OCI-LY7 (cell line): Measurements from ENCODE around the gene USP31. TPM values are rescaled to one million over a fixed set of nuclear protein-coding genes. Genes with fewer than 3 reads are reported as not detected.

Experiments
- BruUV-seq: library from RNA; stranded (reverse); fragments of 400-500 nt; replicated peaks from 2 replicates; lab custom pipeline; 2021; lab: Mats Ljungman, UMichigan
- CTCF ChIA-PET: fragments of 300-600 bp; sonication (Branson Sonifier 250); formaldehyde crosslinking; loops from one replicate; lab custom pipeline; 2022; ENCODE audit warnings: antibody characterized with exemption; ENCODE audit not compliant: unreplicated experiment; lab: Charles Lee
- POLR2A ChIA-PET: fragments of 300-600 bp; sonication (Branson Sonifier 250); formaldehyde crosslinking; loops from one replicate; lab custom pipeline; 2022; ENCODE audit warnings: antibody characterized with exemption; lab: Charles Lee
- DNase-seq: peaks from one replicate; pipeline ENCODE4 v3.0.0-alpha.2; 2015; ENCODE audit warnings: low spot score
- H2AFZ ChIP-seq: fragments of 200-600 bp; sonication (generic), shearing (Covaris generic); 2 replicates; pipeline ENCODE4 v1.6.1; 2014; ENCODE audit warnings: mild to moderate bottlenecking, antibody characterized with exemption, low read length, moderate library complexity
- H3K27ac ChIP-seq: fragments of 200-600 bp; sonication (generic); 2 replicates; pipeline ENCODE4 v1.5.1; 2014; ENCODE audit warnings: mixed run types, low read depth, mild to moderate bottlenecking, moderate library complexity, low read length, inconsistent platforms; ENCODE audit not compliant: poor library complexity, severe bottlenecking
- H3K36me3 ChIP-seq: fragments of 200-600 bp; sonication (generic); 2 replicates; pipeline ENCODE4 v1.6.1; 2014; ENCODE audit warnings: mild to moderate bottlenecking, antibody characterized with exemption, low read length, moderate library complexity, mixed read lengths; ENCODE audit not compliant: insufficient read depth
- H3K4me1 ChIP-seq: fragments of 200-600 bp; sonication (generic); 2 replicates; pipeline ENCODE4 v1.5.1; 2014; ENCODE audit warnings: mild to moderate bottlenecking, low read length; ENCODE audit not compliant: insufficient read depth, poor library complexity, severe bottlenecking
- H3K4me2 ChIP-seq: fragments of 200-600 bp; sonication (generic); 2 replicates; pipeline ENCODE4 v1.6.1; 2014; ENCODE audit warnings: mild to moderate bottlenecking, low read length
- H3K4me3 ChIP-seq: fragments of 200-600 bp; sonication (generic); 2 replicates; pipeline ENCODE4 v1.5.1; 2014; ENCODE audit warnings: mild to moderate bottlenecking, low read depth, low read length; ENCODE audit not compliant: poor library complexity, severe bottlenecking
- H3K79me2 ChIP-seq: fragments of 200-600 bp; sonication (generic); 2 replicates; pipeline ENCODE4 v1.6.1; 2016; ENCODE audit warnings: low read depth, mild to moderate bottlenecking, low read length, moderate library complexity, mixed read lengths; ENCODE audit not compliant: insufficient read depth
- H3K9me2 ChIP-seq: fragments of 200-600 bp; sonication (generic); 2 replicates; pipeline ENCODE4 v1.6.1; 2016; ENCODE audit warnings: mild to moderate bottlenecking, low read length, mixed read lengths; ENCODE audit not compliant: insufficient read depth
- H3K9me3 ChIP-seq: fragments of 200-600 bp; sonication (generic); 2 replicates; pipeline ENCODE4 v1.6.1; 2014; ENCODE audit warnings: mild to moderate bottlenecking, mixed run types, low read length, mixed read lengths
- H4K20me1 ChIP-seq: fragments of 200-600 bp; sonication (generic); 2 replicates; pipeline ENCODE4 v1.6.1; 2014; ENCODE audit warnings: mild to moderate bottlenecking, antibody characterized with exemption, low read length, moderate library complexity, mixed read lengths; ENCODE audit not compliant: insufficient read depth
- EZH2phosphoT487 ChIP-seq: fragments of 200-600 bp; sonication (generic); IDR thresholded peaks from 2 replicates; pipeline ENCODE4 v1.6.1; 2018; ENCODE audit warnings: low read depth, borderline replicate concordance, mild to moderate bottlenecking, mixed run types, antibody characterized with exemption, low read length, moderate library complexity, mixed read lengths
- intact Hi-C: fragments of 100-400 bp; cut with micrococcal nuclease; formaldehyde crosslinking; loops from one replicate; pipeline ENCODE4 v1.10.0; 2022; ENCODE audit not compliant: unreplicated experiment
- total RNA-seq, 2 experiments: library from RNA; depleted of rRNA in 1 of 2; stranded (reverse); fragments of >200 nt in 1 of 2; shearing (Covaris generic) in 1 of 2; gene quantifications; 2 replicates each; pipeline ENCODE4 v1.2.3, GENCODE V29; 2014 to 2022
- TF ChIP-seq, protein P1 (sequence below): fragments of 200-600 bp; sonication (generic); conservative IDR thresholded peaks from 2 replicates; pipeline ENCODE4 v1.5.1; 2014; ENCODE audit warnings: mild to moderate bottlenecking, antibody characterized with exemption, low read length, moderate library complexity, mixed read lengths

Gene USP31
- total RNA-seq, 2 experiments from 2014 or later = 9.0 to 12.2 TPM

DNA sequence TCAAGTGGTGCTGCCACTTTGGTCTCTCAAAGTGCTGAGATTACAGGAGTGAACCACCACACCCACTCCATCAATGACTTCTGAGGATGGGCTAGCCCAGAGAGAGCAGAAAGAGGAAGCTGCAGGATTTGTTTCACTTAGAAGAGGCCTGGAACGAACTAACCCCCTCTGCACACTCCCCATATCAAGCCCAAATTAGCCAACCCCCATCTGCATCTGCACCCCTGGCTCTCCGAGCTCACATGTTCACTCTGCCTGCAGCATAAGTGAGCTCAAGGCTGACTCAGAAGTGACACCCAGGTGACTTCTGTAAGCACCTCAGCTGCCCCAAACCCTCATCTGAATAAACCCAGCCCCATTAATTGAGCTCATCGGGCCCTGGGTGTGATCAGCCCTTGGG lies 38.1 kb upstream of the USP31 start:
- Histone ChIP-seq H3K27ac (no peak overlapping the region), H4K20me1 (no peaks in the 10 kb centered on the region), H3K4me3 (no peak overlapping the region), H3K9me2 (no peaks in the 10 kb centered on the region), H3K4me1 (peaks cover 4% of the 10 kb centered on the region), H2AFZ (no peak overlapping the region), H3K36me3 (no peaks in the 10 kb centered on the region), H3K4me2 (no peak overlapping the region), H3K9me3 (no peaks in the 10 kb centered on the region), H3K79me2 (no peaks in the 10 kb centered on the region)
- TF ChIP-seq EZH2phosphoT487 = no peak
- TF ChIP-seq, protein P1, sequence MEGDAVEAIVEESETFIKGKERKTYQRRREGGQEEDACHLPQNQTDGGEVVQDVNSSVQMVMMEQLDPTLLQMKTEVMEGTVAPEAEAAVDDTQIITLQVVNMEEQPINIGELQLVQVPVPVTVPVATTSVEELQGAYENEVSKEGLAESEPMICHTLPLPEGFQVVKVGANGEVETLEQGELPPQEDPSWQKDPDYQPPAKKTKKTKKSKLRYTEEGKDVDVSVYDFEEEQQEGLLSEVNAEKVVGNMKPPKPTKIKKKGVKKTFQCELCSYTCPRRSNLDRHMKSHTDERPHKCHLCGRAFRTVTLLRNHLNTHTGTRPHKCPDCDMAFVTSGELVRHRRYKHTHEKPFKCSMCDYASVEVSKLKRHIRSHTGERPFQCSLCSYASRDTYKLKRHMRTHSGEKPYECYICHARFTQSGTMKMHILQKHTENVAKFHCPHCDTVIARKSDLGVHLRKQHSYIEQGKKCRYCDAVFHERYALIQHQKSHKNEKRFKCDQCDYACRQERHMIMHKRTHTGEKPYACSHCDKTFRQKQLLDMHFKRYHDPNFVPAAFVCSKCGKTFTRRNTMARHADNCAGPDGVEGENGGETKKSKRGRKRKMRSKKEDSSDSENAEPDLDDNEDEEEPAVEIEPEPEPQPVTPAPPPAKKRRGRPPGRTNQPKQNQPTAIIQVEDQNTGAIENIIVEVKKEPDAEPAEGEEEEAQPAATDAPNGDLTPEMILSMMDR = no peak
- intact Hi-C loops = no loop called here
- ChIA-PET POLR2A (interaction anchor here (0.6 to 0.8 kb wide), 2 partner anchors 11 to 12 kb away, joined by 3 to 5 read pairs; no protein-coding TSS in a partner anchor), CTCF (interaction anchor here (1.0 to 1.3 kb wide), 2 partner anchors 247 to 250 kb away, joined by 3 read pairs; no protein-coding TSS in a partner anchor)
- DNase-seq = peak; percentile 19
- BruUV-seq = no TSS peak

DNA sequence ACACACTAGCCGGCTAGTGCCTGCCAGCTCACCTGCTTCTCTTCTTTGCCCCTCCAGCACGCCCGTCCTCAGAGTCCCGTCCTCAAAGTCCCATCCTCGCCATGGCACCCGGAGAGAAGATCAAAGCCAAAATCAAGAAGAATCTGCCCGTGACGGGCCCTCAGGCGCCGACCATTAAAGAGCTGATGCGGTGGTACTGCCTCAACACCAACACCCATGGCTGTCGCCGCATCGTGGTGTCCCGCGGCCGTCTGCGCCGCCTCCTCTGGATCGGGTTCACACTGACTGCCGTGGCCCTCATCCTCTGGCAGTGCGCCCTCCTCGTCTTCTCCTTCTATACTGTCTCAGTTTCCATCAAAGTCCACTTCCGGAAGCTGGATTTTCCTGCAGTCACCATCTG lies 36.9 kb upstream of the USP31 start:
- no peak overlapping the region for H3K4me2 ChIP-seq
- ChIA-PET POLR2A (no interaction called here), CTCF (no interaction called here)
- no TSS peak for BruUV-seq
- intact Hi-C loops = no loop called here
- no peaks in the 10 kb centered on the region for H3K9me3 ChIP-seq
- no peak for TF ChIP-seq EZH2phosphoT487
- H3K36me3 ChIP-seq = no peaks in the 10 kb centered on the region
- H3K4me1 ChIP-seq = peaks cover 4% of the 10 kb centered on the region
- H2AFZ ChIP-seq = no peak overlapping the region
- H3K9me2 ChIP-seq = no peaks in the 10 kb centered on the region
- H3K79me2 ChIP-seq = no peaks in the 10 kb centered on the region
- H4K20me1 ChIP-seq = no peaks in the 10 kb centered on the region
- no peak overlapping the region for H3K4me3 ChIP-seq
- DNase-seq = no peak
- no peak overlapping the region for H3K27ac ChIP-seq

DNA sequence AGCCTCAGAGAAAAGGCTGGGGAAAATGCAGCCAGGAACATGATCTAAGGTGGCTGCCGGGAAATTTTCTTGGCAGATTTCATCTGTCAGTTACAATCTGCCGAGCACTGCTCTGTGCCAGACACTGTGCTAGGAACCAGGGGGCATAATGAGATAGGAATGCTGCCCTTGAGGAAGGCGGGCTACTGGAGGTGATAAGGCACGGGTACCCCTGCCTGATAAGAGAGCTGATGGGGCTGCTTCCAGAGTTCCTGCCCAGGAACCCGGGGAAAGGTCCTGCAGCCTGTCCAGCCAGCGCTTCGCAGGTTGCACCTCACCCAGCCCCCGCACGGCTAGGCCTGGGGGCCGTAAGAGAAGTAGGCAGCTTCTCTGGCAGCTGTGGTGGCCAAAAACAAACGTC lies 36.4 kb upstream of the USP31 start:
- no peaks in the 10 kb centered on the region for H4K20me1 ChIP-seq
- no peaks in the 10 kb centered on the region for H3K9me2 ChIP-seq
- no peak overlapping the region for H2AFZ ChIP-seq
- no TSS peak for BruUV-seq
- H3K36me3 ChIP-seq = no peaks in the 10 kb centered on the region
- H3K79me2 ChIP-seq = no peaks in the 10 kb centered on the region
- H3K9me3 ChIP-seq = no peaks in the 10 kb centered on the region
- TF ChIP-seq, protein P1 = no peak
- no peak for TF ChIP-seq EZH2phosphoT487
- DNase-seq = no peak
- ChIA-PET CTCF (no interaction called here), POLR2A (no interaction called here)
- no peak overlapping the region for H3K4me2 ChIP-seq
- H3K4me3 ChIP-seq = no peak overlapping the region
- no peak overlapping the region for H3K27ac ChIP-seq
- intact Hi-C loops = no loop called here
- H3K4me1 ChIP-seq = peaks cover 4% of the 10 kb centered on the region
